GM12874 (cell line): Measurements from ENCODE around the gene ERC1.

Source experiments
- CTCF ChIP-seq: IDR thresholded peaks from 2 replicates; pipeline ENCODE4 v1.5.1; 2011; ENCODE audit warnings: low read depth, mild to moderate bottlenecking, control low read depth, low read length, moderate library complexity; ENCODE audit not compliant: insufficient read depth

Gene ERC1

GRCh38 chr12:1497161-1497560 is 506.1 kb downstream of the ERC1 start:
- TF ChIP-seq CTCF = no peak

GRCh38 chr12:1498199-1498740 is 507.2 kb downstream of the ERC1 start:
- TF ChIP-seq CTCF = no peak

GRCh38 chr12:1499351-1499750 is 508.3 kb downstream of the ERC1 start:
- no peak for TF ChIP-seq CTCF

- no peak for TF ChIP-seq CTCF
Measured at GRCh38 chr12:1500095-1500801, 509.2 kb downstream of the ERC1 start.

GRCh38 chr12:1501001-1501400 is 510.0 kb downstream of the ERC1 start:
- no peak for TF ChIP-seq CTCF

GRCh38 chr12:1501695-1502378 is 510.8 kb downstream of the ERC1 start:
- no peak for TF ChIP-seq CTCF

GRCh38 chr12:1502379-1502720 is 511.3 kb downstream of the ERC1 start:
- TF ChIP-seq CTCF = no peak
